CD4-positive, CD25-positive, alpha-beta regulatory T cell (primary cell): Measurements from ENCODE around the gene LY9. TPM values are rescaled to one million over a fixed set of nuclear protein-coding genes. Genes with fewer than 3 reads are reported as not detected.

Source experiments
- ATAC-seq, 2 donors: fragments of 150-1000 bp; cut with Tn5 transposase; one replicate each; pipeline ENCODE4 v1.10.0; 2021; ENCODE audit warnings: low read depth in 2 of 2, moderate number of reproducible peaks in 2 of 2, moderate library complexity in 1 of 2
- DNase-seq, 3 donors: peaks; one replicate each; pipeline versions ENCODE4 v3.0.0 to v3.0.0-alpha.2; 2012 to 2022; ENCODE audit warnings: mixed read lengths in 1 of 3
- H3K27ac ChIP-seq: one replicate; pipeline ENCODE4 v1.7.0; 2013; ENCODE audit warnings: mild to moderate bottlenecking, low read length; ENCODE audit not compliant: insufficient read depth, poor library complexity, severe bottlenecking
- H3K27me3 ChIP-seq: one replicate; pipeline ENCODE4 v1.7.0; 2013; ENCODE audit warnings: low read length; ENCODE audit not compliant: control insufficient read depth, insufficient read depth
- H3K36me3 ChIP-seq: one replicate; pipeline ENCODE4 v1.7.0; 2013; ENCODE audit warnings: mild to moderate bottlenecking, low read length, moderate library complexity; ENCODE audit not compliant: control insufficient read depth, insufficient read depth
- H3K4me1 ChIP-seq: 2 replicates; pipeline ENCODE4 v1.7.0; 2013; ENCODE audit warnings: mild to moderate bottlenecking, low read length; ENCODE audit not compliant: insufficient read depth, control insufficient read depth, poor library complexity, severe bottlenecking
- H3K4me3 ChIP-seq: one replicate; pipeline ENCODE4 v1.7.0; 2013; ENCODE audit warnings: low read depth, mild to moderate bottlenecking, low read length, moderate library complexity
- H3K9me3 ChIP-seq, 2 experiments: 1 replicate in 1 of 2; 2 replicates in 1 of 2; pipeline ENCODE4 v1.7.0; 2013; ENCODE audit warnings: low read length in 2 of 2, mild to moderate bottlenecking in 1 of 2, moderate library complexity in 1 of 2; ENCODE audit not compliant: control insufficient read depth in 2 of 2
- H3K27ac Mint-ChIP-seq, 3 donors: one replicate each; pipeline ENCODE4 v1.8.0; 2020 to 2022; ENCODE audit warnings: mild to moderate bottlenecking in 3 of 3, mixed read lengths in 3 of 3, moderate library complexity in 2 of 3
- H3K27me3 Mint-ChIP-seq: one replicate; pipeline ENCODE4 v1.8.0; 2022; ENCODE audit warnings: mild to moderate bottlenecking, mixed read lengths
- H3K36me3 Mint-ChIP-seq: one replicate; pipeline ENCODE4 v1.8.0; 2020; ENCODE audit warnings: mixed read lengths
- H3K4me1 Mint-ChIP-seq, 4 donors: one replicate each; pipeline ENCODE4 v1.8.0; 2020 to 2022; ENCODE audit warnings: mixed read lengths in 4 of 4, mild to moderate bottlenecking in 1 of 4
- H3K4me3 Mint-ChIP-seq, 4 donors: one replicate each; pipeline ENCODE4 v1.8.0; 2020 to 2022; ENCODE audit warnings: mild to moderate bottlenecking in 4 of 4, mixed read lengths in 4 of 4, moderate library complexity in 3 of 4
- H3K9me3 Mint-ChIP-seq, 7 donors: one replicate each; pipeline ENCODE4 v1.8.0; 2020 to 2022; ENCODE audit warnings: mixed read lengths in 7 of 7, mild to moderate bottlenecking in 3 of 7, moderate library complexity in 2 of 7
- polyA plus RNA-seq, 4 donors: library from polyadenylated mRNA; unstranded; fragments of 300-500 nt; fragmentation: Illumina TruSeq; gene quantifications; one replicate each; pipeline ENCODE4 v1.2.3, GENCODE V29; 2021
- total RNA-seq: library from RNA; stranded (reverse); gene quantifications from one replicate; pipeline ENCODE4 v1.2.3, GENCODE V29; 2022

LY9 gene
- total and polyA plus RNA-seq, 5 donors from 2014 or later: 105 to 147 (median 130) TPM

GRCh38 chr1:160839746-160840145, 43.8 kb downstream of the LY9 start:
- Histone ChIP-seq H3K9me3 (no peaks in the 10 kb centered on the region), H3K27ac (no peak overlapping the region), H3K4me3 (no peak overlapping the region), H3K27me3 (no peaks in the 10 kb centered on the region), H3K36me3 (no peaks in the 10 kb centered on the region), H3K4me1 (peaks cover 41% of the 10 kb centered on the region)
- no peaks in the 10 kb centered on the region for H3K9me3 Mint-ChIP-seq
- DNase-seq: no peak
- H3K36me3 Mint-ChIP-seq: no peaks in the 10 kb centered on the region
- peaks cover 6% of the 10 kb centered on the region for H3K27me3 Mint-ChIP-seq
- H3K4me3 Mint-ChIP-seq: no peak overlapping the region
- peaks cover 8 to 52% (median 42%) of the 10 kb centered on the region in 4 donors for H3K4me1 Mint-ChIP-seq
- H3K27ac Mint-ChIP-seq: peak overlapping the region in 1 of 3 donors; percentile 95
- no peak for ATAC-seq

- Mint-ChIP-seq H3K4me1 (peaks cover 4 to 40% (median 31%) of the 10 kb centered on the region in 4 donors), H3K9me3 (no peaks in the 10 kb centered on the region), H3K36me3 (peaks cover 4% of the 10 kb centered on the region), H3K27me3 (peaks cover 16% of the 10 kb centered on the region), H3K27ac (no peak overlapping the region), H3K4me3 (no peak overlapping the region)
- Histone ChIP-seq H3K4me1 (peaks cover 34% of the 10 kb centered on the region), H3K27ac (no peak overlapping the region), H3K9me3 (no peaks in the 10 kb centered on the region), H3K27me3 (no peaks in the 10 kb centered on the region), H3K4me3 (no peak overlapping the region), H3K36me3 (no peaks in the 10 kb centered on the region)
- no peak for ATAC-seq
- DNase-seq: no peak
Measured at GRCh38 chr1:160841079-160841478, 45.1 kb downstream of the LY9 start.

DNA sequence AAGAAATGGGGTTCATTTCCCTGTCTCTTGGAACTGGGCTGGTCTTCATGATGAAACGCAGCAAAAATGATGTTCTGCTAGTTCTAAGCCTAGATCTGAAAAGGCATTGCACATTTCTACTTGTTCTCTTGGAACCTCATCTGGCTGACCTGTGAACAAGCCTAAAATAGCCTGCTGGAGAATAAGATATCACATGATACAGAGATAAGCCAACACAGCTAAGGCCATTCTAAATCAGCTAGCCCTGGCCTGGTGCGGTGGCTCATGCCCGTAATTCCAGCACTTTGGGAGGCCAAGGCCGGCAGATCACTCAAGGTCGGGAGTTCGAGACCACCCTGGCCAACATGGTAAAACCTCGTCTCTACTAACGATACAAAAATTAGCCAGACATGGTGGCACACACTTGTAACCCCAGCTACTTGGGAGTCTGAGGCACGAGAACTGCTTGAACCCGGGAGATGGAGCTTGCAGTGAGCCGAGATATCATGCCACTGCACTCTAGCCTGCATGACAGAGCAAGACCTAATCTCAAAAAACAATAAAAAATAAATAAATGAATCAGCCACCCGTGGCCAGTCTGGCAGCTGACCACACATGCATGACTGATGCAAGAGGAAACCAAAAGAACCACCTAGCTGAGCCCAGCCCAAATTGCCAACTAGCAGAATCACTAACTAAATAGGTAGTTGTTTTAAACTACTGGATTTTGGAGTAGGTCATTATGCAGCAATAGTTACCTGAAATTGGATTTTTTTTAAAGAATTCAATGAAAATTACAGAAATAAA, 48.7 kb downstream of the LY9 start:
- H3K27ac ChIP-seq: no peak overlapping the region
- H3K36me3 Mint-ChIP-seq: peaks cover 4% of the 10 kb centered on the region
- ATAC-seq: no peak

GRCh38 chr1:160846281-160846680, 50.3 kb downstream of the LY9 start:
- ATAC-seq (no peak), DNase-seq (no peak)
- Mint-ChIP-seq H3K4me3 (no peak overlapping the region), H3K9me3 (peaks cover 0 to 2% (median 0%) of the 10 kb centered on the region in 7 donors), H3K36me3 (peaks cover 4% of the 10 kb centered on the region), H3K27ac (no peak overlapping the region), H3K27me3 (peaks cover 37% of the 10 kb centered on the region), H3K4me1 (no peaks in the 10 kb centered on the region)
- no peak overlapping the region for H3K27ac ChIP-seq
- no peaks in the 10 kb centered on the region for H3K27me3 ChIP-seq
- H3K36me3 ChIP-seq: no peaks in the 10 kb centered on the region
- no peaks in the 10 kb centered on the region for H3K4me1 ChIP-seq
- H3K4me3 ChIP-seq: no peak overlapping the region
- H3K9me3 ChIP-seq: no peaks in the 10 kb centered on the region

More for the DNA sequence above, 48.7 kb downstream of the LY9 start:
- Mint-ChIP-seq H3K4me3 (no peak overlapping the region), H3K4me1 (peaks cover 3 to 6% (median 3%) of the 10 kb centered on the region in 4 donors), H3K27me3 (peaks cover 37% of the 10 kb centered on the region), H3K9me3 (peaks cover 0 to 2% (median 0%) of the 10 kb centered on the region in 7 donors), H3K27ac (no peak overlapping the region)
- Histone ChIP-seq H3K36me3 (no peaks in the 10 kb centered on the region), H3K4me1 (no peaks in the 10 kb centered on the region), H3K27me3 (no peaks in the 10 kb centered on the region), H3K4me3 (no peak overlapping the region), H3K9me3 (no peaks in the 10 kb centered on the region)
- DNase-seq: no peak

DNA sequence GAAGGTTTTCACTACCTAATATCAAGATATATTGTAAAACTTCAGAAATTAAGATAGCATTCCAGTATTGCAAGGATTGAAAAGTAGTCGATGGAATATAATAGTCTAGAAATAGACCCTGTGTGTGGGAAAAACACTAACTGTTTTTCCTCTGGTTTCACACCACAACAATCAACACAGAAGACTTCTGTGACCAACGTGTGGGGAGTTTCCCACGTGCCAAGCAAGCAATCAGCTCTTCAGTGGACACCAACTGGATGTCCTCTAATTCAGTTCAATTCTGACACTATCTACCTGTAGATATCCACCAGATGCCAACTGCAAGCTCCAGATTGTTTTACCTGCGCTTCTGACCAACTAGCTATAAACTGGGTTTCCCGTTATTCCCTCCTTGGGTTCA, 54.6 kb downstream of the LY9 start:
- ATAC-seq (no peak), DNase-seq (no peak)
- Histone ChIP-seq H3K9me3 (no peaks in the 10 kb centered on the region), H3K4me3 (no peak overlapping the region), H3K27ac (no peak overlapping the region), H3K36me3 (no peaks in the 10 kb centered on the region), H3K27me3 (no peaks in the 10 kb centered on the region), H3K4me1 (peaks cover 4% of the 10 kb centered on the region)
- Mint-ChIP-seq H3K9me3 (peaks cover 0 to 2% (median 0%) of the 10 kb centered on the region in 7 donors), H3K27me3 (peaks cover 25% of the 10 kb centered on the region), H3K27ac (no peak overlapping the region), H3K4me1 (peaks cover 0 to 2% (median 0%) of the 10 kb centered on the region in 4 donors), H3K4me3 (no peak overlapping the region), H3K36me3 (no peaks in the 10 kb centered on the region)

- Histone ChIP-seq H3K4me1 (peaks cover 7% of the 10 kb centered on the region), H3K27ac (no peak overlapping the region), H3K4me3 (no peak overlapping the region), H3K36me3 (no peaks in the 10 kb centered on the region), H3K9me3 (no peaks in the 10 kb centered on the region), H3K27me3 (no peaks in the 10 kb centered on the region)
- Mint-ChIP-seq H3K4me1 (peaks cover 0 to 2% (median 0%) of the 10 kb centered on the region in 4 donors), H3K36me3 (no peaks in the 10 kb centered on the region), H3K27me3 (peaks cover 22% of the 10 kb centered on the region), H3K9me3 (peaks cover 0 to 2% (median 0%) of the 10 kb centered on the region in 7 donors), H3K27ac (no peak overlapping the region), H3K4me3 (no peak overlapping the region)
- ATAC-seq (no peak), DNase-seq (no peak)
Measured at GRCh38 chr1:160850993-160851392, 55.0 kb downstream of the LY9 start.

DNA sequence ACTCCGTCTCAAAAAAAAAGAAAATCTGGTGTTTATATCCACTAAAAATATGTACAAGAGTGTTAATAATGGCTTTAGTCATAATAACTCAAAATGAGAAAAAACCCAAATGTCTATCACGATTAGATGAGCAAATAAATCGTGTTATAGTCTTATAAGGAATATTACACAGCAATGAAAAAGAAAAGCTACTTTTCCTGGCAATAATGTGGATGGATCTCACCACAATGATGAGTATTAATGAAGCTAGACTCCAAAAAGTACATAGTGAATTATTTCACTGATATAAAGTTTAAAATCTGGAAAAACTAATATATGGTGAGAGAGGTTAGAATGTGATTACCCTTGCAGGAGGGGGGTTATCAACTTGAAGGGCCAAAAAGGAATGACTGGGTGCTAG, 57.0 kb downstream of the LY9 start:
- H3K36me3 Mint-ChIP-seq: no peaks in the 10 kb centered on the region
- peaks cover 0 to 2% (median 0%) of the 10 kb centered on the region in 7 donors for H3K9me3 Mint-ChIP-seq
- no peak overlapping the region for H3K4me3 Mint-ChIP-seq
- H3K27me3 Mint-ChIP-seq: peaks cover 10% of the 10 kb centered on the region
- H3K27ac Mint-ChIP-seq: no peak overlapping the region
- H3K27me3 ChIP-seq: no peaks in the 10 kb centered on the region
- no peak for ATAC-seq
- no peaks in the 10 kb centered on the region for H3K36me3 ChIP-seq
- H3K4me1 ChIP-seq: peaks cover 7% of the 10 kb centered on the region
- DNase-seq: no peak
- peaks cover 0 to 2% (median 0%) of the 10 kb centered on the region in 4 donors for H3K4me1 Mint-ChIP-seq
- H3K27ac ChIP-seq: no peak overlapping the region
- no peaks in the 10 kb centered on the region for H3K9me3 ChIP-seq
- no peak overlapping the region for H3K4me3 ChIP-seq

DNA sequence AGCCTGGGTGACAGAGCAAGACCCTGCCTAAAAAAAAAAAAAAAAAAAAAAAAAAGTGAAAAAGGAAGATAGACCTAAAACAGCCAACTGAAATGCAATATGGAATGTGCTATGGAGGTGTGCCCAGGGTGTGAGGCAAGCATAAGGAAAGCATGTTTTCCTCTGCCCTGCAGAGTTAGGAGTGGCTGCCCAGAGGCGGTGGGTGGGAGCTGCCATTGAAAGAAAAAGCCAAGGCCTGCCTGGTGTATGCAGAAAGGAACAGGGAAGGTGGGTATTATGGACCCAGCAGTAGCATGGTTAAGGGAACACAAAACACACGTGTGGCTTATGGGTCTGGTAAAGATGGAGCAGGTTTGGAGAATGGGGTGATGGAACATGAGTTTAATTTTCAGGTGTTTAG, 57.8 kb downstream of the LY9 start:
- H3K27ac ChIP-seq: no peak overlapping the region
- Mint-ChIP-seq H3K4me1 (peaks cover 0 to 2% (median 0%) of the 10 kb centered on the region in 4 donors), H3K36me3 (no peaks in the 10 kb centered on the region), H3K27me3 (peaks cover 3% of the 10 kb centered on the region), H3K27ac (no peak overlapping the region), H3K4me3 (no peak overlapping the region), H3K9me3 (peaks cover 0 to 1% (median 0%) of the 10 kb centered on the region in 7 donors)
- no peak for ATAC-seq
- no peak overlapping the region for H3K4me3 ChIP-seq
- peaks cover 7% of the 10 kb centered on the region for H3K4me1 ChIP-seq
- DNase-seq: no peak
- no peaks in the 10 kb centered on the region for H3K9me3 ChIP-seq
- no peaks in the 10 kb centered on the region for H3K36me3 ChIP-seq
- no peaks in the 10 kb centered on the region for H3K27me3 ChIP-seq
